GM21360 (cell line): ENCODE results near the gene PALD1.

Experiments
- ATAC-seq: cut with Tn5 transposase; IDR thresholded peaks from one replicate; pipeline ENCODE4 v1.9.1; 2021; ENCODE audit warnings: mild to moderate bottlenecking, moderate library complexity; ENCODE audit not compliant: unreplicated experiment

Gene PALD1

DNA sequence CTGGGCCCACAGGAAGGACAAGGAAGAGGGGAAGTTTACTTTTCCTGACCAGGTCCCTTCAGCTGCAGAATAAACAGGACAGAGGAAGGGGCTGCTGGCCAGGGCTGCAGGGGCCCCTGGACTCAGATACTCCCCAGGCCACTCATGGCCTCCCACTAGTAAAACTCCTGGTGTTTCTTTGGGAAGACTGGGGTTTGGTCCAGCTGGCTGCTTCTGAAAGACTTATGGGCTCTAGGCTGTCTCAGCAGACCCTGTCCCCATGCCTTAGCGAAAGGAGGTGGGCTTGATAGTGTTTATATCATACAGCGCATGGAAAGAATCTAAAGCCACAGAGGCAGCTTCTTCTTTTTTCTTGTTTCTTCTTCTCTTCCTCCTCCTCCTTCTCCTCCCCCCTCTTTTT is 56.4 kb downstream of the PALD1 start:
- no peak for ATAC-seq

DNA sequence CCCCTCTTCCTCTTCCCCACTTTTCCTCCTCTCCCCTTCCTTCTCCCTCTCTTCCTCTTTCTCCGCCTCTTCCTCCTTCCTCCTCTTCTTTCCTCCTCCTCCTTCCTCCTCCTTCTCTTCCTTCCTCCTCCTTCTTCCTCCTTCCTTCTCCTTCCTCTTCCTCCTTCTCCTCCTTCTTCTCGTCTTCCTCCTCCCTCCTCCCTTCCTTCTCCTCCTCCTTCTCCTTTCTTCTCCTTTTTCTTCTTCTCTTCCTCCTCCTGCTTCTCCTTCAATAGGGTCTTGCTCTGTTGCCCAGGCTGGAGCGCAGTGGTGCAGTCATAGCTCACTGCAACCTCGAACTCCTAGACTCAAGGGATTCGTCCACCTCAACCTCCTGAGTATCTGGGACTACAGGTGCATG is 56.9 kb downstream of the PALD1 start:
- no peak for ATAC-seq

DNA sequence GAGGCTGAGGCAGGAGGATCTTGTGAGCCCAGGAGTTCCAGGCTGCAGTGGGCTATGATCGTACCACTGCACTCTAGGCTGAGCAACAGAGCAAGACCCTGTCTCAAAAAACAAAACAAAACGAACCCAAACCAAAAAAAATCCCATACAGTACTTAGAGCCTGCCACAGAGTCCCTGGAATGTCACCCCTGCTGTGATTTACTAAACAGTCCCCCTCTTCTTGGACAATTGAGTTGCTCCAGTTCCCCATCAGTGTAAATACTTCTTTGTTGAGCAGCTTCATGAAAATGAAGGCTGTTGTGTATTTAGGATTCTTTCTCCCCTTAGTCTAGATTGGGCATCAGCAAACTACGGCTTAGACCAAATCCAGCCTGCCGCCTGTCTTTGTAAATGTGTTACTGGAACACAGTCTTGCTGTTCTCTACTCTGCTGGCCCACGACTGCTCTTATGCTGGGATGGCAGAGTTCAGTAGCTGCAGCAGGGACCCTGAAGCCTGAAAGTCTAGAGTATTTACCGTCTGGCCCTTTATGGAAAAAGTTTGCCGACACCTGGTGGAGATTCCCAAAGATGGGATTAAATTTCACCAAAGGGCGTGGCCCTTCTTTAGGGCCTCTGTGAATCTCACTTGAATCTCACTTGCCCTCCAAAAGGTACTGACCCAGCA is 57.8 kb downstream of the PALD1 start:
- no peak for ATAC-seq

DNA sequence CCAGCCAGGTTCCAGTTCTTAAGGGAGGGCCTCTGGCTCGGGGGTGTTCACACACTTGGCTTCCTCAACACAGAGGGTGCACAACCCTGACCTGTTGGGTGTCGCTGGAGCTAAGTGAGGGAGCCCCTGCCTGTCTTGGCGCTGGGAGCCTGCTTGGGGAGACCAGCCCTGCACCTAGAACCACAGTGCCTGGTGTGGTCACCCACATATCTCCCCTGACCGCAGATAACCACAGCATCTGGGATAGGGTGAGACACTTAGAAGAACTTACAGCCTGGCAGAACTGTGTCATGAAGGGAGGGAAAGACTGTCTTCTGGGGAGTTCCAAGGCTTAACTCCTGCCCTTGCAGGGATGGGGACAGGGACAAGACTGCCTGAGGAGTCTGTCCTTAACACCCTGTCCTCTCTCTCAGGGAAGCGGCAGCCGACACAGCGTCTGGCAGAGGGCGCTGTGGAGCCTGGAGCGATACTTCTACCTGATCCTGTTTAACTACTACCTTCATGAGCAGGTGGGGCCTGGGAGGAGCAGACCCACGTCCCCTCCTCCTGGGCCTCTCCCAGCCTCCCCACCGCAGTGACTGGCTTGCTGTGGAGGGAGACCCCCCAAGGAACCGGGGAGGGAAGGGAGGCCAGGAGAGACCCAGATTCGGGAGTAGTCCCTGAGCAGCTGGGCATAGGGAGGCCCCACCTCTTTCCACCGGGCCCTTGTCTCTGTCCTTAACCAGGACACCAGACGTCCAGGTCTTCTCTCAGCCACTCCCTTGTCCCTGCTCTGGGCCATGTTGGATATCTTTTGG is 59.0 kb downstream of the PALD1 start:
- no peak for ATAC-seq

DNA sequence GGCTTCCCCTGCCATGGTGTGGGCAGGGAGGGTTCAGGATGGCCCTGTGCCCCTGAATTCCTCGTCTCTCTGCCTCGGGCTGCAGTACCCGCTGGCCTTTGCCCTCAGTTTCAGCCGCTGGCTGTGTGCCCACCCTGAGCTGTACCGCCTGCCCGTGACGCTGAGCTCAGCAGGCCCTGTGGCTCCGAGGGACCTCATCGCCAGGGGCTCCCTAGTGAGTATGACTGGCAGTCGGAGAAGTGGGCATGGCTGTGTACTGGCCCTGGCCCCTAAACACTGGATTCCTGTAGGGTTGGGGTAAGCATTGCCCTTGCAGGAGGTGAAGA is 59.6 kb downstream of the PALD1 start:
- ATAC-seq = no peak

DNA sequence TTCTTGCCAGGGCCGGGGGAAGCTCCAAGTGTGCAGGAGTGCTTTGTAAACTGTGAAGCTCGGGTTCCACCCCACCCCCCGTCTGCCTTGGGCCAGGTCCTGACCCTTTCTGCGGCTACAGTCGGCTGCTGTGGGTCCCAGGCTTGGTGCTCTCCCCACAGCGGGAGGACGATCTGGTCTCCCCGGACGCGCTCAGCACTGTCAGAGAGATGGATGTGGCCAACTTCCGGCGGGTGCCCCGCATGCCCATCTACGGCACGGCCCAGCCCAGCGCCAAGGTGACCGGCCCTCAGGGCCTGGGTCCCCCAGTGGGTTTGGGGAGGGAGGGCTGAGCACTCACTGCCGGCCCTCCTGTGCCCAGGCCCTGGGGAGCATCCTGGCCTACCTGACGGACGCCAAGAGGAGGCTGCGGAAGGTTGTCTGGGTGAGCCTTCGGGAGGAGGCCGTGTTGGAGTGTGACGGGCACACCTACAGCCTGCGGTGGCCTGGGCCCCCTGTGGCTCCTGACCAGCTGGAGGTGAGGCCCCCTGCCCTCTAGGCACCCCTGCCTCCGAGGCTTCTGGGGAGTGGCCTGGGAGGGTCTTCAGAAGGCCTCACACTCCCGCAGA is 60.3 kb downstream of the PALD1 start:
- ATAC-seq = no peak

DNA sequence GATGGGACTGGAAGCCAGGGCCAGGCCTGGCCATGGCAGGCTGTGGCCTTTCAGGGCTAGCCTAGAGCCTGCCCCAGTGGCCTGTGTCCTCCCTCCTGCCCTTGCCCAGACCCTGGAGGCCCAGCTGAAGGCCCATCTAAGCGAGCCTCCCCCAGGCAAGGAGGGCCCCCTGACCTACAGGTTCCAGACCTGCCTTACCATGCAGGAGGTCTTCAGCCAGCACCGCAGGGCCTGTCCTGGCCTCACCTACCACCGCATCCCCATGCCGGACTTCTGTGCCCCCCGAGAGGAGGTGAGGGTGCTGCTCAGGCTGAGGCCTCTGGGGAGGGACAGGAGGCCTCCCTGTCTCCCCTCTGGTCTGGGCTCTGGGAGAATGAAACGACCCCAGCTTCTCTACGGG is 60.9 kb downstream of the PALD1 start:
- no peak for ATAC-seq

DNA sequence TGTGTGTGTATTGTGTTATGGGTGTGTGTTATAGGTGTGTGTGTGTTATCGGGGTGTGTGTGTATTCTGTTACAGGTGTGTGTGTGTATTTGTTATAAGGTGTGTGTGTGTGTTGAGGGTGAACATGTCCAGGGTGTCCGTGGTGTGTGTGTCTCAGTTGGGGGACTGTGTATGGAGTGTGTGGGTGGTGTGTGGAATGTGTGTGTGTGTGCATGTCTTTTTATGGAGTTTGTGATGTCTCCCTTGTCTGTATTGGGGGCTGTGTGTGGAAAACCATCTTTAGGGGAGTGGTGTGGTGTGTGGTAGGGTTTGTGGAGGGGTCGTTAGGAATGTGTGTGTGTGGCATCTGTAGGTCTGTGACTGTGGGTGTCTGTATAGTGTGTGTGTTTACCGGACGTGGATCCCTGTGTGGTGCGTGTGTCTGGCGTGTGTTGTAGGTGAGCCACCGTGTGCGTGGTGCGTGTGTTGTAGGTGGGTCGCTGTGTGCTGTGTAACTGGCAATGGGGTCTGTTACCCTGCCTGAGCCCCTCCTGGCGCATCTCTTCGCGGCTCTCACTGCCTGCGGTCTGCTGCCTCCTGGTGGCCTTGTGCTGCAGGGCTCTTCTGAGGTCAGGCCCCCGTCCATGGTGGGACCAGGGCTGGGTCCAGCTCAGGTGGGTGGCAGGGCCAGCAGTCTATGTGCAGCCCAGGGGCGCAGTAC is 61.7 kb downstream of the PALD1 start:
- ATAC-seq = no peak

DNA sequence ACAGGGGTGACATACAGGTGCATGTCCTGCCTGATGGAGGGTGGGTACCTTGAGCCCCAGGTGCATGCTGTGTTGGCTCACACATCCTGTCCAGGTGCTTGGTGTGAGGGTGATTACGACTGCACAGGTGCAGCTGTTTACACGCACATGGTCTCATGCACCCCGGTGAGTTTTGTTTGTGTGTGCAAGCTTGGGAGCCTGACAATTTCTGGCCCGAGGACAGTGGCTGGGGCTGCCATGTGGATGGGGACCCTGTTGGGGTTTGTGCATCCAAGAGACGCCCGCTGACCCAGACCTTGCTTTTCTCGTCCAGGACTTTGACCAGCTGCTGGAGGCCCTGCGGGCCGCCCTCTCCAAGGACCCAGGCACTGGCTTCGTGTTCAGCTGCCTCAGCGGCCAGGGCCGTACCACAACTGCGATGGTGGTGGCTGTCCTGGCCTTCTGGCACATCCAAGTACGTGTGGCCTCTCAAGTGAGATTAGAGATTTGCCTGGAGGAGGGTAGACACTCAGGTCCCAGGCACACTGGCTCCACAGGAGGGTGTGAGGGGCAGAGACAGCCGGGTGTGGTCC is 62.3 kb downstream of the PALD1 start:
- no peak for ATAC-seq

DNA sequence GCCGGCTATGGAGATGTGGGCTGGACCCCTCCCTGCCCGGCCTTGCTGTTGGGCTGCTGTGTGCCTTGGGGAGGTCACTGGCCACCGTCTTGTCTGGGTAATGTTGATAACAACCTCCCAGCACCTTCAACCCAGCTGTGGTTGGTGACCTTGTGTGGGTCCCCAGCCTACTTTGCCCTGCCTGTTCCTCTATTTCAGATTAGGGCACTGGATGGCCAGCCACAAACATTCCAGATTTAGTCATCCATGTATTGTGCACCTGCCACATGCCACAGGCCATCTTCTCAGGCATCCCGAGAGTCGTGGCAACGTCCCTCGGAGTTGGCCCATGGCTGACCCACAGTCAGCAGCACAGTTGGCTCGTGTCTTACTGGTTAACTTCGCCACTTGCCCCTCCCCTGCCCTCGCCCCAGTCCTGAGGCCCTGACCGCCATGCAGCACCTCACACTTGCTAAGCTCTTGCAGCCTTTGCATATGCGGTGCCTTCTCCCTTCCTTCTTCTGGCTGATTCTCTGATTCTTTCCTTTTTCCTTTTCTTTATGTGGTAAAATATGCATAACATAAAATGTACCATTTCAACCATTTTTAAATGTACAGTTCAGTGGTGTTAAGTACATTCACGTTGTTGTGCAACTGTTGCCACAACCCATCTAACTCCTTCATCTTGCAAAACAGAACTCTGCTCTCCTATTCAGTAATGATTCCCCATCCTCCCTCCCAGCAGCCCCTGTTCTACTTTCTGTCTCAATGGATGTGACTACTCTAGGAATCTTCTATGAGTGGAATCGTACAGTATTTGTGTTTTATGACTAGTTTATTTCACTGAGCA is 63.4 kb downstream of the PALD1 start:
- ATAC-seq = no peak

DNA sequence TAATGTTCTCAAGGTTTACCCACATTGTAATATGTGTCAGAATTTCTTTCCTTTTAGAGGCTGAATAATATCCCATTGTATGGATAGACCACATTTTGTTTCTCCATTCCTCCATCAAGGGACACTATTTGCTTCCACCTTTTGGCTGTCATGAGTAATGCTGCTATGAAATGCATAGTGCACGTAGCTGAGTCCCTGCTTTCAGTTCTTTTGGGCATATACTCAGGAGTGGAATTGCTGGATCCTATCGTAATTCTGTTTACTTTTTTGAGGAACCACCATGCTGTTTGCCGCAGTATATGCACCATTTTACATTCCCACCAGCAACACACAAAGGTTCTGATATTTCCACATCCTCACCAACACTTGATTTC is 64.0 kb downstream of the PALD1 start:
- ATAC-seq = no peak

DNA sequence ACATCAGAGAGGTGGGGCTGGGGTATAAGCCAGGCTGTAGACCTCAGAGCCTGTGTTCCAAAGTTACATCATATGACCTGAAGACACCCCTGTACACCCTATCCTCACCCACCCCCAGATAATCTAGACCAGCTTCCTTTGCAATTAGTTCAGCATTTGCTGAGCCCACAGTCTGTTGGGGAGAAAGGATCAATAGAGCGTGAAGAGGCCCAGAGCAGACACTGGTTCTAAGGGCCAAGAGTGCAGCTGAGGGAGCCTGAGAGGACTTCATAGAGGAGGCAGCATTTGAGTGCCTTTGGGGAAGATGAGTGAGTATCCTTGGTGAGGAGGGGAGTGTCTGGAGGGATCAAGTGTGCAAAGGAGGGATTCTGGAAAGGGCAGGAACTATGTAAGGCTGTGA is 65.3 kb downstream of the PALD1 start:
- ATAC-seq = no peak

DNA sequence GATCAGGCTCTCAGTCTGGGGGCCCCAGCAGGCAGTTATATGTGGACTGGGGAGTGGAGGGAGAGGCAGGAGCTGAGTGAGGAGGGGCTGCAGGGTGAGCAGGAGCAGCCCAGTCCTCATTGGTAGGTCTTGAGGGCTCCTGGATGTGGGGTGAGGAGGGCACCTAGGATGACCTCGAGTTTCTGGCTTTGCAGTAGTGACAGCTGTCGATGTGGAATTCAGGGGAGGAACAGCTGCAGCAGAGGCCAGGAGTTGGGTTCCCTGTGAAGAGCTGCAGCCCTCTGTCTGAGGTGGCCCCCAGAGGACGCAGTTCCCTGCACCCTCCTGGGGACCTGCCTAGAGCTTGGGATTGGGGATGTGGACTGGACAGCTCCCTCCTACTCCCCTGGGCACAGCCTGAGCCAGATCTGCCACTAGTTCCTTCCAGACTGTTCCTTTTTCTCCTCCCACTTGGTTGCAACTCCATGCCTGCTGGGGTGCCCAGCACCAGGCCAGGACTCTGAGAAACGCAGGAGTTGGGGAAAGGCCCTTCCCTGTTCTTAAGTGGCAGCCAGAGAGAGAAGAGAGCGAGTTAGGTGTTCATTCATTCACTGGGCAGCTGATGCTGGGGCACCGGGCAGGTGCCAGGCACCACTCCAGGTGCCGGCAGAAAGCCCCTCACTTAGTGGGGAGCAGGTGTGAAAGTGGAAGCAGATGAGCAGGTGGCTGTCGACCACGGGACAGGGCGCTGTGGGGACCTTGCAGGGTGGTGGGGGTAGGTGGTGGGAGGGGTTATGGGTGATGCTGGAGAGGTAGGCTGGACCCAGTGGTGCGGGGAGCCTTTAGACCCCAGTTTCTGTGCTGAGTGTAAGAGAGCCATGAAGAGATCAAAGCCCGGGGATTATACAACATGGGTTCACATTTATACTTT is 66.1 kb downstream of the PALD1 start:
- ATAC-seq = no peak

DNA sequence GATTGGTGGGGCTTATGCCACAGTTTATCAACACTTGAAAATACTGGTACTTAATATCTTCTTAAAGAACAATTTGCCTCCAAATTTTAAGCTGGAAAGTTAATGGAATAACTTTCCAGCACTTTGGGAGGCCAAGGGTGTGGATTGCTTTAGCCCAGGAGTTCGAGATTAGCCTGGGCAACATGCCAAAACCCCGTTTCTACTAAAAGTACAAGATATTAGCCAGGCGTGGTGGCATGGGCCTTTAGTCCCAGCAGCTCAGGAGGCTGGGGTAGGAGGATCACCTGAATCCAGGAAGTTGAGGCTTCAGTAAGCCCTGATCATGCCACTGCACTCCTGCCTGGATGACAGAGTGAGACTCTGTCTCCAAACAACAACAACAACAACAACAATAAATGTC is 68.0 kb downstream of the PALD1 start:
- ATAC-seq = no peak

DNA sequence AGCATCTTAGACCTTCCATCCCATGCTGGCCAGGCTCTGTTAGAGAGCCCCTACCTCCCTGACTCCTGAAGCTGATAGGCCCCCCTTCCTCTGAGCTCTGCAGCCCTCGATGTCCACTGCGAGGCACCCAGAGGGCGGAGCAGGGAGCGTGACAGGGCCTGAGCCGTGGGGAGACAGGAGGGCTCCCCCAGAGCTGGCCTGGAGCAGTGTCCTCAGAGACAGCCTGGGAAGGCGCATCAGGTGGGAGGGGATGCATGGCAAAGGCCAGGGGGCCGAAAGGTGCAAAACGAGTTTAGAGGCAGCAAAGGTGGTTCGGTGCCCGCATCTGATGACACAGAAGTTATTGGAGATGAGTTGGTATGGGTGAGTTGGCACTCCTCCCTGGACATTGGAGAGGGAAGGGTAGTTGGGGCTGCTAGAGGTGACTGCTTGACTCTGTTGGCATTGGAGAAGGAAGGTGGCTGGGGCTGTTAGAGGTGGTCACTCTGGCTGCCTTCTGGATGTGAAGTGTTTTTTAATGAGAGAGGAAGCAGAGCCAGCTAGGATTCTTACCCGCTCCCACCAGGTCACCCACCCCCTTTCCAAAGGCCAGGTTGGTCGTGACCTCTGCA is 70.9 kb downstream of the PALD1 start:
- ATAC-seq = no peak

DNA sequence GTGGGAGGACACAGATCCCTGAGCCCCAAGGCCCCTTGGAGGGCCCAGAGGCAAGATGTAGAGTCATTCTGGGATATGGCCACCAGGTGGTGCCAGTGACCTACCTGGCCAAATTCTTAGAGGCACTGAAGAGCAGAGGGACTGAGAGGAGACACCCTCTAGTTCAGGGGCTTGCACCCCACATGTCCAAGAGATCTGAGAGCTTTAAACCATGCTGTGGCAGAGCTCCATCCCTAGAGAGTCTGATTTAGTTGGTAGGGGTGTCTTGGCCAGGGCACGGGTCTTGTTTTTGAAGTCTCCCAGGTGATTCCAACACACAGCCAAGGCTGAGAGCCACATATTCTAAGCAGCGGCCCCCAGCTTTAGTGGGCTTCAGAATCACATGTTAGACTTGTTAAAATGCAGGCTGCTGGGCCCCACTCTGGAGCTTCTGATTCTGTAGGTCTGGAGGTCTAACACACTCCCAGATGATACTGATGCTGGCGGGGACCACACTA is 71.4 kb downstream of the PALD1 start:
- no peak for ATAC-seq

DNA sequence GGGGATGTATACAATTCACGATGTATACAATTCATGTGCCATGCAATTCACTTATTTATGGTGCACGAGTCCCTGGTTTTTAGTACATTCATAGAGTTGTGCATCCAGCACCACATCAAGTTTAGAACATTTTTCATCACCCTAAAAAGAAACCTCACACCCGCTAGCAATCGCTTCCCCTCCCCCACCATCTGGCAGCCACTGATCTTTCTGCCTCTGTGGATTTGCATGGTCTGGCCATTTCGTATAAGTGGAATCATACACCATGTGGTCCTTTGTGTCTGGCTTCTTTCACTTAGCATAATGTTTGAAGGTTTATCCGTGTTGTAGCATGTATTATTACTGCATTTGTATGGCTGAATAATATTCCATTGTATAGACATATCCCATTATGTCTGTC is 71.9 kb downstream of the PALD1 start:
- ATAC-seq = no peak

DNA sequence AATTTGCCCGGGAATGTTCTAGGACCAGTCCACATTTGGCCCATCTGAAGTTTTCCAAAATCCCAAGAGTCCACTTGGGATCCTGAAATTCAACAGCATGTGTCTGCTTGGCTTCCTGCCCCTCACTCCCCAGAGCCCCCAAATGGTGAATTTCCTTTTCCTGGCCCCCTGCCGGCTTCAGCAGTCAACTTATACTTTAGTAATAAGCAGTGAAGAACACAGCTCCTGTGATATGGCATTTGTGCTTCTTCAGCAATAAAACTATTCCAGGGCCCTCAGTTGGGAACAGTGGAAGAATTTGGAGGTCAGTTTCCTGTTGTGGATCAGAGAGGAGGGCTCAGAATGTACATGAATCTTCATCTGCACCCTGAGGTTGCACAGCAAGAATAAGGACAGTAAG is 72.9 kb downstream of the PALD1 start:
- ATAC-seq = no peak

DNA sequence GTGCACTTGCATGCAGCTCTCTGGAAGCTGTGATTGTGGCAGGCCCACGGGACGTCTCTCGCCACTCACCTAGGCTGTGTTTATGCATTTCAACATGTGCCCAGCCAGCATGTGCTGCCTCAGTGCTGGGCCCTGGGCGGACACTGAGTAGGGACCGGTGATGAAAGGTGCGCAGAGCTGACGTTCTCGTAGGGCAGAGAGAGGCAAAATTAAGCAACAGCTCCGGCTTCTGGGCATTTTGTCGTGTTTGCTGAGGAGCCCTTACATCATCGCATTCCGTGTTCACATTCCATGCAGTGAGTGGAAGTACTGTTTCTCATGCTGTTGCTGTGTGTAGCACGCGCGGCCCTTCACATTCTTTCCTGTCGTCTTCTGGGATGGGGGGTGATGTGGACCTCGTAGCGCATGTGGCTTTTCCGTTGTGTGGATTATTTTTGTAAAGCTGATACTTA is 73.4 kb downstream of the PALD1 start:
- no peak for ATAC-seq
